ENCODE data around the gene PHF1. TPM values are rescaled to one million over a fixed set of nuclear protein-coding genes. Genes with fewer than 3 reads are reported as not detected.
A peak's percentile ranks its signal among the peaks of the same experiment; 100 is the strongest.

The PHF1 gene
- total RNA-seq, 2 experiments from 2014 or later, result 31.9 to 32.6 TPM

DNA sequence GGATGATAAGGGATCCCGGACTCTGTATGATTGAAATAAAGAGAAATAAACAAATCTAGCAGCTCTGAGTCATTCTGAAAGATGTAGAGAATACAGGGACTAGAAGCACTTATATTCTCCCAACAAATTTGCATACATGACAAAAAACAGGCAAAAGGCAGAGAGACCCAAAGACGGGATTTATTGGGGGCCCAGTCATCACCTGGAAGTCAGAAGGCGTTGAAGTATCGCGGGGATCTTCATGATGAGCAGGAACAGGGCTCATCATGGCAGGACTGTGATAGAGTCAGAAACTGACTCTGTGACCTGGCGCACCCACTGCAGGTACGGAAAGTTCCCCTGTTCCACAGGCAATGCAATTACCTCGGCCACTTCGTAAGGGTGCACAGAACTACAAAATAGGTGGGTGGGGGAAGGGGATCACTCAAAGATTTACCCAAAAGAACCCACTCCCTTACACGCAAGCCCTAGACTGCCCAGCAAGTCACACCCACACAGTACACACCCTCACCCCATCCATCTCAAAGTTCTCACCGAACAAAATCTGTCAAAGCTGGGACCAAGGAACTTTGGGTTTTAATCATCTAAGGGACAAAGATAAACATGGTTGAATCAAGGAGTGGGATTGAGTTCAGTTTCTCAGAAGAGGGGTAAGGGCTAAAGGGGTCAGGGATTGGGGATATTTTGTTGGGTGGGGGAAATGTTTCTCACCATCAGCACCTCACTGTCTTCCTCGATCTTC lies 5.7 kb downstream of the PHF1 start:
- Mint-ChIP-seq H3K27me3 (no peaks in the 10 kb centered on the region), H3K4me3 (peak overlapping the region; percentile 98), H3K36me3 (ENCODE audit: low read depth) (peaks cover 37% of the 10 kb centered on the region), H3K4me1 (ENCODE audit: low read depth) (peaks cover 70% of the 10 kb centered on the region), H3K27ac (peak overlapping the region; percentile 100), H3K9me3 (no peaks in the 10 kb centered on the region)
- TF ChIP-seq, protein P1, sequence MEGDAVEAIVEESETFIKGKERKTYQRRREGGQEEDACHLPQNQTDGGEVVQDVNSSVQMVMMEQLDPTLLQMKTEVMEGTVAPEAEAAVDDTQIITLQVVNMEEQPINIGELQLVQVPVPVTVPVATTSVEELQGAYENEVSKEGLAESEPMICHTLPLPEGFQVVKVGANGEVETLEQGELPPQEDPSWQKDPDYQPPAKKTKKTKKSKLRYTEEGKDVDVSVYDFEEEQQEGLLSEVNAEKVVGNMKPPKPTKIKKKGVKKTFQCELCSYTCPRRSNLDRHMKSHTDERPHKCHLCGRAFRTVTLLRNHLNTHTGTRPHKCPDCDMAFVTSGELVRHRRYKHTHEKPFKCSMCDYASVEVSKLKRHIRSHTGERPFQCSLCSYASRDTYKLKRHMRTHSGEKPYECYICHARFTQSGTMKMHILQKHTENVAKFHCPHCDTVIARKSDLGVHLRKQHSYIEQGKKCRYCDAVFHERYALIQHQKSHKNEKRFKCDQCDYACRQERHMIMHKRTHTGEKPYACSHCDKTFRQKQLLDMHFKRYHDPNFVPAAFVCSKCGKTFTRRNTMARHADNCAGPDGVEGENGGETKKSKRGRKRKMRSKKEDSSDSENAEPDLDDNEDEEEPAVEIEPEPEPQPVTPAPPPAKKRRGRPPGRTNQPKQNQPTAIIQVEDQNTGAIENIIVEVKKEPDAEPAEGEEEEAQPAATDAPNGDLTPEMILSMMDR (IDR thresholded peaks at IDR 0.05), result no peak
- DNase-seq, result peak; percentile 60
- intact Hi-C loops (cut with micrococcal nuclease), result no loop called here
- CTCF ChIA-PET, result interaction anchor here (1.4 to 1.5 kb wide), 2 partner anchors 9 to 26 kb away, joined by 3 to 4 read pairs; no protein-coding TSS in a partner anchor
- no peak for ATAC-seq
- POLR2A ChIA-PET, result interaction anchor here (0.8 to 5.4 kb wide), 11 partner anchors 9 to 163 kb away, joined by 3 to 46 read pairs (median 4); partner anchors contain the start of genes B3GALT4 and ZBTB9

DNA sequence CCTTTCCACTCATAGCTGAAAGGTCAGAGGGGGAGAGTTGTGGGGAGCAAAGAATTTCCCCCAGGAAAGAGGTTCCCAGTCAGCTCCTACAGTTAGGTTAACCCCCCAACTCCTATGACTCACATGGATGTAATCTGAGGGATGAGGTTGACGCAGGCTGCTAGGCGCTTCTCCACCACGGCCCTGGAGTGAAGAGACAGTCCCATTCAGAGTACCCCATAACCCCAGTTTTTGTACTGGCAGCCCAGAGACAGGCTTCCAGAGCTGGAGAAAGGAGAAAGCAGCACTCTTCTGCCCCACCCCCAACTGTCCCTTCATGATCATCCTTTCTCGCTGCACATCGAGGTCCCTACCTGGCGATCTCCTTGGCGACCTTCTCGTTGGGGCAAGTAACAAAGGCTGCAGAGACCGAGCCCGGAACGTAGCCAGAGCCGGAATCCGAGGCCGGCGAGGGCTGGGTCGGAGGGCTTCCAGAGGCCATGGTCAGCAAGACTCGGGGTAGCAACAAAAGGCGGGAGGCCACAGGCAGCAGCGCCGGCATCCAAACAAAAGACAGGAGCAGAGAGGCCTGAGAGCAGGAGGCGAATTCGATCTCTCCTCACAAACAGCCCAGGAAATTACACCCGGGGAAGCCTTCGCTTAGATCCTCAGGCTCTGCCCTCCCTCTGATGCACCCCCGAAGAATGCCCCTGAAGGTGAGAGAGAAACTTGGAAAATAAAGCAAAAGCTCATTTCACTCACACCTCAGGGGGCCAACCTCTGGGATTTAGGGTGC lies 6.5 kb downstream of the PHF1 start:
- POLR2A ChIA-PET, result interaction anchor here (0.7 to 5.4 kb wide), 13 partner anchors 9 to 162 kb away, joined by 3 to 46 read pairs (median 4); partner anchors contain the start of genes B3GALT4 and ZBTB9
- CTCF ChIA-PET, result interaction anchor here (1.1 to 1.5 kb wide), 3 partner anchors 12 to 129 kb away, joined by 3 to 5 read pairs (median 4); partner anchors contain the start of gene WDR46
- Mint-ChIP-seq H3K27ac (peak overlapping the region; percentile 100), H3K4me1 (ENCODE audit: low read depth) (peaks cover 68% of the 10 kb centered on the region), H3K27me3 (no peaks in the 10 kb centered on the region), H3K36me3 (ENCODE audit: low read depth) (peaks cover 37% of the 10 kb centered on the region), H3K4me3 (peak overlapping the region; percentile 98), H3K9me3 (no peaks in the 10 kb centered on the region)
- ATAC-seq, result no peak
- DNase-seq, result peak; percentile 40
- TF ChIP-seq, protein P1 (IDR thresholded peaks at IDR 0.05), result no peak
- intact Hi-C loops (cut with micrococcal nuclease), result no loop called here

DNA sequence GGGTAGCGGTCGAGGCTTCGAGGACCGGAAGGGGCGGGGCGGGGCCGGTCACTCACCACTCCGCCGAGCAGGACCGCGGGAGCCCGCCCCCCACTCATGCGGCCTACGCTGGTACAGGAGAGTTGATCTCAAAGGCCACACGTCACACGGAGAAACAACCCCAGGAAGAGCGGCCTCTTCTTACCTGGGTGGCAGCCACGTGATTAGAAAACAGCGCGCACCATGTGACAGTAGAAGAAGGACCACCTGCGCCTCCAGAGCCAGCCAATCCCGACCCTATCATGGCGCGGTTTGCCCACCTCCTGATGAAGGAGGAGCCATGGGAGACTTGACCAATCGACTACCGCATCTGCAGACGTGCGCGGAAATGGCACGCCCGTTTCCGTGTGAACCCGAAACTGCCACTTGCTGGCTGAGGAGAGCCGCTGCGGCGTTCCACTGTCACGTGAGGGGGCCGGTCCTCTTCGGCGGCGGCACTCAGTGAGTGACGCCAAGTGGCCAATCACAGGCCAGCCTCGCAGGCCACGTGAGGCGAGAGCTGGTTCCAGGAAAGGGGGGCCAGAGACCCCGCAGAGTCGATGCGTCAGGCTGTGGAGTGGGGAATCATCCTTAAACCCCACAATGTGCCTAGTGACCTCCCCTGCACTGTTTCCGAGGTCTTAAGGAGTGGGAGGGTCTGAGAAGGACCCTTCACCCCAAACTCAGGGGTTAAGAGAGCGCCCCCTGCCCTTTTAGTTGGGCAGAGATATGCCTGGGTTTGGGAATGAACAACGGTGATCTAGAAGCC lies 7.3 kb downstream of the PHF1 start, which contains the start of gene CUTA:
Gene CUTA (minus strand): TSS at position 205 of the 787 bp plus-strand sequence. CDS start 107 bp downstream, at position 98.
- Mint-ChIP-seq H3K36me3 (ENCODE audit: low read depth) (peaks cover 35% of the 10 kb centered on the region), H3K9me3 (no peaks in the 10 kb centered on the region), H3K27me3 (no peaks in the 10 kb centered on the region), H3K4me3 (peak within 1 kb of the TSS; percentile 98), H3K4me1 (ENCODE audit: low read depth) (peaks cover 60% of the 10 kb centered on the region), H3K27ac (peak within 1 kb of the TSS; percentile 100)
- TF ChIP-seq, protein P1 (IDR thresholded peaks at IDR 0.05), result peak; percentile 25
- intact Hi-C loops (cut with micrococcal nuclease), result no loop called here
- ChIA-PET POLR2A (interaction anchor here (0.6 to 5.4 kb wide), 12 partner anchors 8 to 446 kb away, joined by 3 to 46 read pairs (median 4); partner anchors contain the start of genes B3GALT4, RPS18 and VPS52), CTCF (interaction anchor here (1.1 to 1.4 kb wide), 3 partner anchors 11 to 129 kb away, joined by 3 to 5 read pairs (median 4); partner anchors contain the start of gene WDR46)
- ATAC-seq (peak; percentile 89), DNase-seq (peak; percentile 99)

DNA sequence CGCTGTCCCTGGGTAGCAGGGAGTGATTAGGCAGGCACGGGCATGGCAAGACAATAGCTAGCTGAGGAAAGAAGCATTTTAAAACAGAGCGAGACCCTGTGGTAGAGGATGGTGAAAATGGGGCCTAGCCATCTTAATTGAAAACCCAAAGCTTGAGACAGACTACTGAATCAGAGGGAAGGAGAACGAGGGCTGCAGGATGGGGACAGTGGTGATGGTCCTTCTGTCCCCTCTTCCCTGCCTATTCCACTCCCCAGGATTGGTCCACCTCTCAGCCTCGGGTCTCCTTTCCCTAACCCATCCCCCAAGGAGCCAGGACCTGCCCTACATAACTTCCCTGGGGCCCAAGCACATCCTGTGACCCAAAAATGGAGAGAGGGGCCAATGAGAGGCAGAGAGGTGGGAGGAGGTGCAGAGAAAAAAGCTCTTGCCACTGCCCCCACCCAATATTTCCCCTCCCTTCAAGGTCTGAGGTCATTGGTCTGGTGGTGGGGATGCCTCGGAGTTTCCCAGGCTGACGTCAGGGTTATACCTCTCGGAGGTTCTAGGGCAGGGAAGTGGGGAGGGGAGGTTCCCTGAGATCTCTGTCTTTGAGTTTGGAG lies 8.0 kb downstream of the PHF1 start:
- H3K4me1 Mint-ChIP-seq (ENCODE audit: low read depth), result peaks cover 60% of the 10 kb centered on the region
- ATAC-seq (peak; percentile 24), DNase-seq (peak; percentile 87)
- CTCF ChIA-PET, result interaction anchor here (1.0 to 1.4 kb wide), 4 partner anchors 10 to 152 kb away, joined by 4 to 5 read pairs (median 4); no protein-coding TSS in a partner anchor
- TF ChIP-seq, protein P1 (IDR thresholded peaks at IDR 0.05), result no peak
- POLR2A ChIA-PET, result interaction anchor here (0.6 to 5.4 kb wide), 12 partner anchors 7 to 447 kb away, joined by 3 to 46 read pairs (median 4); partner anchors contain the start of genes B3GALT4, KIFC1, RPS18 and VPS52
- intact Hi-C loops (cut with micrococcal nuclease), result no loop called here
- H3K27ac Mint-ChIP-seq, result peak overlapping the region; percentile 100
- no peaks in the 10 kb centered on the region for H3K27me3 Mint-ChIP-seq
- H3K4me3 Mint-ChIP-seq, result peak overlapping the region; percentile 98
- H3K36me3 Mint-ChIP-seq (ENCODE audit: low read depth), result peaks cover 36% of the 10 kb centered on the region
- H3K9me3 Mint-ChIP-seq, result no peaks in the 10 kb centered on the region

All from activated CD8-positive, alpha-beta T cell treated with anti-CD3 and anti-CD28 coated beads for 36 hours (primary cell).